Measurements from ENCODE around the gene ARSG.
"Not testable (repeated sequence)": the region's sequence is repeated elsewhere in the genome, so short reads cannot be mapped to it uniquely, and the experiment has no call there.

The ARSG gene

DNA sequence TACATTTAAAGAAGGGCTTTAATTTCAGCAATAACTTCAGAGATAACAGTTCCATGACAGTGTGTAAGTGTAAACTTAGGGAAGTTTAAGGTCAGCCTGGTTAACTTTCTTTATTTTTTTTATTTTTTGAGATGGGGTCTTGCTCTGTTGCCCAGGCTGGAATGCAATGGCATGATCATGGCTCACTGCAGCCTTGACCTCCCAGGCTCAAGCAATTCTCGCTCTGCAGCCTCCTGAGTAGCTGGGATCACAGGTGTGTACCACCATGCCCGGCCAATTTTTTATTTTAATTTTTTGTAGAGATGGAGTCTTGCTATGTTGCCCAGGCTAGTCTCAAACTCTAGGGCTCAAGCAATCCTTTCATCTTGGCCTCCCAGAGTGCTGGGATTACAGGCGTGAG lies 15.0 kb upstream of the ARSG start:
- DNase-seq: not testable (repeated sequence)

DNA sequence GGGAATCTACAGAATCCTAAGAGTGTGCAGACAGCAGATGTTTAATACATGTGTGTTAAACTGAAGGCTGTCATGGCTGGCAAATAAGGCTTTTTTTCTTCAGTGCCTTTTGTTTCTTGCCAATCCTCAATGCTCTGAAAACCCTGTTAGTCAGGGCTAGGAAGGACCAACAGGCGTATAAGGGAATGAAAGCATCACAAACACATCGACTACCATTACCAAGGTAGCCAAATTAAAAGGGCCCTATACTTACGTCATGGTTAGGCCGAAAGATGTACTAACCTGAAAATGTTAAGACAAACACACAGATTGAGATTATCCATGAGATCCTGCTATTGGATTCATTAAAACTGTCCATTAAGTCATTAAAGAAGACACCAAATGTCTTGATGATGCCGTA lies 13.5 kb upstream of the ARSG start:
- DNase-seq: no peak

DNA sequence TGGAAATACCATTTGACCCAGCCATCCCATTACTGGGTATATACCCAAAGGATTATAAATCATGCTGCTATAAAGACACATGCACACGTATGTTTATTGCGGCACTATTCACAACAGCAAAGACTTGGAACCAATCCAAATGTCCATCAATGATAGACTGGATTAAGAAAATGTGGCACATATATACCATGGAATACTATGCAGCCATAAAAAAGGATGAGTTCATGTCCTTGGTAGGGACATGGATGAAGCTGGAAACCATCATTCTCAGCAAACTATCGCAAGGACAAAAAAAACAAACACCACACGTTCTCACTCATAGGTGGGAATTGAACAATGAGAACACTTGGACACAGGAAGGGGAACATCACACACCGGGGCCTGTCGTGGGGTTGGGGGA lies 9.3 kb upstream of the ARSG start:
- not testable (repeated sequence) for DNase-seq

DNA sequence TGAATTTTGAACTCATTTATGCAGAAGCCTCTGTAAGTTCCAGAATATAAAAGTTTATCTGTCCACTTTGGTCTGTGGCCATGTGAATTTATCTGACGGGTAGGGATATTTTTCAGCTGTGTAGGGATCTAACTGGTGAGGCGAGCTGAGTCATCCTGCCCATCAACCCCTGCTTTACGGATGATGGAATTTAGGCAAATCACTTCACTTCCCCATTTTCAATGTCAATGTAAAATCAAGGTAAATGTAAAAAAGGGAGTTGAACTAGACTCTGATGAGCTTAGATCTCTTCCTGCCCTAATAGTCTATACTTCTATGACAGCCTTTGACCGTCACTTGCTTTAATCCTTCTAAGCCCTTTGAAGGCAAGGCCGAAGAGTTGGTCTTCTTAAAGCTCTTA lies 2.9 kb upstream of the ARSG start:
- DNase-seq: no peak

DNA sequence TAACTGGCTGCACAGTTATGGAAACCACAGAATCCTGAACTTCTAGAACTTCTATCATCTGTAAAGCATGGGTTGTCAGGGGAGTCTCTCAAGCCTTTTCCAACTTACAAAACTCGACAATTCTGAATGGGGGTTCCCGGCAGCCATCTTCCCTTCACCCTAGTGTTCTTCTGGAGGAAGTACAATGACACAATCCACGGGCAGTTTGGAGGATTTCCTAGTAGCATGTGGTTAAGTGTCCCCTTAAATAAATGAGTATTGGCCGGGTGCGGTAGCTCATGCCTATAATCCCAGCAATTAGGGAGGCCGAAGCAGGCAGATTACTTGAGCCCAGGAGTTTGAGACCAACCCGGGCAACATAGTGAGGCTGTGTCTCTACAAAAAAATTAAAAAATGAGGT lies 2.5 kb upstream of the ARSG start:
- no peak for DNase-seq

DNA sequence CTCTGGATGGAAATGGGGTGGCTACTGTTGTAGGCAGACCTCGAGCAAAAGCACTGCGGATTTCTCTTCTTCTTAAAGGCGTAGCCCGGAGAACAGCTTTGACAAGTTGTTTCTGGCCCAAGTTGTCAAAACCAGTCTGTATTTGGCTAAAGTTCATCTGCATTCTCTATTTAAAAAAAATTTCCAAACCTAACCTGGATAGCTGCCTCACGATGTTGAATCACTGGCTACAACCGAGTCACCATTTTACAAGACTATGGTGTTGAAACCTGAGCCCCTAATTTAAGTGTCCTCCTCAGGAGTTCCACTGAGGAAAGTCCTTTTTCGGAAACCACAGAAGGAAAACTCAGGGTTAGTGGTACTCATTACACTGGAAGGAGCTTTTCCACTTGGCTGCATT lies 1.8 kb upstream of the ARSG start:
- DNase-seq: no peak

DNA sequence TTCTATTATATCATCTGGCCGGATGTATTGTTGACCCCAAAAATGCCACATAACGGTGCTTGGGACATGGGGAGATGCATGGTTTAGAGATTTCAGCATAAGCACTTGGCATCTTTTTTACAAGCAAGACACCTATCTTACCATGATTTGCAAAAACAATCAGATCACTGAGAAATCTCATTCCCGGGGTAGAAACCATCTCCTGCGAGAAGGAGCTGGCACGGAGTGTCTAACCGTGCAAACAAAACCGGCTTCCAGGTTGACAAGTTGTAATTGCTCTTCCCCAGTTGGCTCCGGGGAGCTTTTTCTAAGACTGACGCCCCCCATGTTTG lies 1.4 kb upstream of the ARSG start:
- no peak for DNase-seq

DNA sequence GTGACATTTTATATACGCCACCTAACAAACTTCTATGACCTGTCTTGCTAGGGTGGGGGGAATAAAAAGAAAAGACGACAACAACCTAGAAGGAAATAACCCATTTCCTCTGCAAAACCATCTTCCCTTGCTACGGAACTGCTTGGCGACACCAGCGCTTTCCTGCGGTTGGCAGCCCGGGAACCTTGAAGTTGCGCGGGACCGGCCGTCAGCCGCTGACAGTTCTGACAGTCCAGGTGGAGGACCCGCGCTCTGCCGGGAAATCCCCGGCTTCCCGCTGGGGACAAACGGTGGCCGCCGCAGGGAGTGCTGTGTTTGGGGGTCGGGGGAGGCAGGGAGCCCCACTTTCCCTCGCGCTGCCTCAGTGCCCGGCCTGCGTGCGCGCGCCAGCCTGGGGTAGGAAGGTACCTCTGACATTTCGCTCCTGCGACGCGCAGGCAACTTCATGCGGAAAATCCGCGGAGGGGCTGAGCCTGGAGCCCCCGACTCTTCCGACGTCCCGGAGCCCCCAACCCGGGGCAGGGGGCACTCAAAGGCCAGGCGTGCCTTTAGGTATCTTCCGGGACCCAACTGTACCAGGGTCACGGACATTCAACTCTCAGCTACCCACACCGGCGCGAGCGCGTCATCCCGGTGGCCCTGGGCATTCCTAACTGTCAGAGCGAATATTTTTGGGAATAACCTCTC lies 884 bp upstream of the ARSG start:
- DNase-seq: peak in 28 of 56 donors; percentile 3 to 57 (median 29)

DNA sequence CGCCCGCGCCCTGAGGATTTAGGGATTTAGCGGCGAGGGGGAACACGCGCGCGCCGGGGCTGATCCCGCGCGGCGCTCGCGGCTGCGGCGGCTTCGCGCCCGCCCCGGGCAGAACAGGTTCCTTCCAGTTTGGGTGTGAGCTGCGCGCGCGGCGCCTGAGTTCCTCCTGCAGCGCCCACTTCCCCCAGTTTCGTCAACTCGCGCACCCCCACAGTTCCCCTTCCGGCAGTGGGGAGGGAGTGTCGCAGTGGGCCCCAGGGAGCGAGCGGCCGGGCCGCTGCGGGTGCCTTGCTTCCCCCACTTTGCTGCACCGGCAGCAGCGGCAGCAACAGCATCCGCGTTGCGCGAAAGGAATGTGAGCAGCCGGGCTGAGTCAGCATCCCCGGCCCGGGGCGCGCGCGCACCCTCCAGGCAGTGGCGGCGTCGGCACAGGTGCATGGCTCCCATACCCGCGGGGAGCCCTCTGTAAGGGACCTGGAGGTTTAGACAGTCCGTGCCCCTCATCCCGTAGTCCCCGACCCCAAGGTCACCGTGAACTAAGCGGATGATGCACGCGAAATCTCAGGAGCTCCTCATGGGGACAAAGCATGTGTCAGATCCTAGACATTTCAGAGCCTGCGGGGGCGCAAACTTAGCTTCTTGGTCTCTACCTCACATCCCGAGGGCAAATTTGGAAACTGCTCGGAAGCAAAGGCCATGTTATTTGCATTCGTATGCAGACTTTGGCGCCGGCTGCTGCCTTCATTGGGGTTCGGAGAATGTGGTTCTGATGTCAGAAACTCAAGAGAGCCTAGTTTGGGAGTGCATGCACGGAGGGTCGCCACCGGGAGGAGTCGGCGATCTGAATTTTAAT lies 767 bp downstream of the ARSG start:
- peak in 50 of 56 donors; percentile 23 to 85 (median 60) for DNase-seq

DNA sequence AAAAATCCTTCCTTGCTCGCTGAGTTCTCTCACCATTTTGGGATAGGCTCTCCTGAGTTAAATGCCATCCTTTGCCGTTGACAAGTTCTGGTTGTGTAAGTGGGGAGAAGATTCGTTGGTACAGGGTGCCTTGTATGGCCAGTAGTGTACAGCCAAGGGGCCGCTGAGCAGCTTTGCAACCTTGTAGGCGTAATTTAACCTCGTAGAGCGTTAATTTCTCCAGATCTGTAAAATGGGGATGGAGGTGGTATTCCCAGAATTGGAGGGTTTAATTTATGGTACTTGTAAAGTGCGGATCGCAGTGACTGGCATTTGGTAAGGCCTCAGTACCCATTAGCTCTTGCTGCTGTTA lies 1.4 kb downstream of the ARSG start:
- peak in 3 of 56 donors; percentile 42 to 52 (median 44) for DNase-seq

DNA sequence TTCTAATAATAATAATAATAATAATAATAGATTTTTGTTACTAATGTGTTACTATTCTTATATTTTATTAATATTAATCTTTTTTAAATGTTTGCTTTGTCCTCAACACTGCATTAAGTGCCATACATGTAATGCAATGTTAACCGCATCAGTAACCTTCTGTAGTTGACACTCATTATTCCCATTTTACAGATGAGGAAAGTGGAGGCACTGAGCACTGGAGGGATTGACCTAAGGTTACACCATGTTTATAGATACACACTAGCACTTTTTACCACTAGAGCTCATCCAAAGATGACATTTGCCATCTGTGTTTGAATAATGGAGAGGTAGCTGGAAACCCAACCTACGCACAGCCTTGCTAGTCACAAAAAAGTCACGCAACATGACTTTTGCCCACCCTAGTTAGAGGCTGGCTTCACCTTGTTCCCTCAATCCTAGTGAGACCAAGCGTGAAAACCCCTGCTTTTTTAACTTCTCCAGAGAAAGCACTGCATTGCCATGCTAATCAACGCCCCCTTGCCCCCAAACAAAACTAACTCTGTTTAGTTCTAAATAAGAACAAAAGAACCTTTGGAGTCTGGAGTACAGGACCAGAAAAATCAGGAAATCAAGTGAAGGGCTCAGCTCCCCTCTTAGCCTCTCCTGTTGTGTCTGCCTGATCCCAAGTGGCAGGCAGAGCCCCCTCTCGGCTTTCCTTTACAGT lies 2.3 kb downstream of the ARSG start:
- DNase-seq: peak in 1 of 56 donors; percentile 1

DNA sequence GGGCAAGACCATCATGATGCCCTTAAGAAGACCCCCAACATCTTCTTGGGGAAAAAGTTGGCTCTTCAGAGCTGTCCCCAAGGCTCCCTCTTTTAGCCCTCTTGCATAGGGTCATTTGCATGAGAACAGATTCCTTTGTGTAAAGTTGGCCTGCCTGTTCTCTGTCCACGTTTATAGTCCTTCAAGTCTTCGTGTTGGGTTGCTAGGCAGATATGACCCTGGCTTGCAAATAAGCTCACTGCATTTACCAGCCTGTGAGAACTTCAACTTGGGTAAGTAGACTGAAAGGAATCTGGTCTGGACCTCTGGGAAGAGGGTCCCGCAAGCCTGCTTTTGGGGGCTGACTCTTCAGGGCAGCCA lies 2.9 kb downstream of the ARSG start:
- peak in 4 of 56 donors; percentile 3 to 43 (median 28) for DNase-seq

DNA sequence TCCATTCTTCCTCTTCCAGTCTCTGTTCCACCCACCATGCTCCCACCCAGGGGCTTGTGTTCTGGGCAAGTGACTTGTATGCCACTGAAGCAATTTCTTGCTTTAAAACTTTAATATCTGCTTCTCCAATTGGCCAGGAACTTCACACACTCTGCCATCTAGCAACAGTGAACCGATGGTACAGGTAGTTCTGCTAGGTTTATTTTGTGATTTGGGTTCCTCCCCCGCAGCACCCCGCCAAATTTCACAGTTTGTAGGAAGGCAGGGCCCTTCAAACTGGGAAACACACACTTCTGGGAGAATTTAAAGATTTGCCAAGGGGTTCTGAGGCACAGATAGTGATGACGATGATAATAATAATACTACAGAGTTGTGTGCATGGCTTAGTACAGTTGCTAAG lies 3.3 kb downstream of the ARSG start:
- DNase-seq: no peak

DNA sequence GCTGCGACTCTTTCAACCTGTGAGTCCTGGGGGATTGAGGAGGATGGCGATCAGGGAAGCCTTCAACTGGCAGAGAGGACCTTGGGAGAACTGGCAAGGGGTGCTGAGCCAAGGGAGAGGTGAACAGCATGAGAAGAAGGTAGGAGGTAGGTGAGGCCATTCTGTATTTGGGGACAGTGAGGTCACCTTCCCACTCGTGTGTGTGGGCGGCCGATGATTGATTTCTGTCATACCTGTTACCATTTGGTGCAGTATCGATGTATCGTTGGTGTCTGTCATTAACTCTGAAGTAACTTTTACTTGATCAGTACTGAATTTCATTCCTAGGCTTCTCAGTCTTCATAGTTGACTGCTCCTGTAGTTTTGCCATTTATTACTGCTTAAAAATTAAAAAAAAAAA lies 3.8 kb downstream of the ARSG start:
- DNase-seq: no peak

DNA sequence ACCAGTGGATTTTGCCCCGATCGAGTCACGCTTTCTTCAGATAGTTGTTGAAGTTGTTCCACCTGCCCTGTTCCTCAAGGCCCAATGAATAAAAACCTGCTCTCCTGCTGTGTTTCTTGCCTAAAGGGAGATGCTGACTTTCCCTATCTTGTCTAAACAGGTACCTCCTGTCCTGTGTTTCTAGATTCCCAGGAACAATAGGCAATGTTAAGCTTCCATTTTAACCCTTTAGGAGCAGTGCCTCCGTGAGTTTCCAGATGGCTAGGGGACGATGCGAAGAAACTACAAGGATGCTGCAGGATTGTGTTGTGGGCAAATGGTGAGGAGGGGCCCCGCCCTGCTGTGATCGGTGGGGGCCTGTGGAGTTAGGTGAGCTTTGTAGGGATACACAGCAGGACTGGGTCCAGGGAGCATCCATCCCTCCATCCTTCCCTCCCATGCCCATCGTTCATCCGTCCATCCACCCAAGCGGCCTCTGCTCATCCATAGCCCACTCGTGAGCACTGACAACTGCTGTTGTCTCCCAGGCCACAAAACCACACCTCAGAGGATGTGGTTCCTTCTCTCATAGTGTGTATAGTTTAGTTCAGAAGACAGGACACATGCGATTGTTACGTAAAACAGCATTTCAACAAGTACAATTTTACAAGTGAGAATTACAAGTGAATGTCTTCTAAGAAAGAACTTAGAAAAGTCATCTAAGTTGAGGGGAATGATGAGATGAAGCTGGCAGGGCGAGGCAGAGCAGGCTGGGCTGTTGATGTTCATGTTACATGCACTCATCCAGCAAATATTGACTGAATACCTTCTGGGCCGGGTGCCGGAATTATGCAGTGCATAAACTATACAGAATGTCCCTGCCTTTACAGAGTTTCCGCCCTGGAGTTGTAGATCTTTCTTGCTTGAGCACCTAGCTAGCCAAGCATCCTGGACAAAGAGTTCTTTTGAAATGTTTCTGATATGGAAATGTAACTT lies 5.2 kb downstream of the ARSG start:
- no peak for DNase-seq

DNA sequence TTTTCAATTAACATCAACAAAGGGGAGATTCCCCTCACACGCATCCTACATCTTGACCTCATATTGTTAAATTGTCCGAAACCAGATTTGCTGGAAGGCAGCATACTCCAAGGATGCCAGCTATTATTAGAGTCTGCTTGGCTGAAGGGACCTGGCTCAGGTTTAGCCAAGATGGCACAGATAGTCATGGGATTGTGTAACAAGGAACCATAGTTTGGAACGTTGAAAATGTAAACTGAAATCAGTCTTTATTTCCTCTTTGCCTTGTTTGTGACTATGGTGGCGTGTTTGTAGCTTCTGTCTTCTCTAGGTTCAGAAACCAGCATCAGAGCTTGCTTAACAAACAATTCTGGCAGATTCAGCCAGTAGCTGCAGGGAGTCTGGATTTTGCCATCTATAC lies 5.9 kb downstream of the ARSG start:
- DNase-seq: no peak

DNA sequence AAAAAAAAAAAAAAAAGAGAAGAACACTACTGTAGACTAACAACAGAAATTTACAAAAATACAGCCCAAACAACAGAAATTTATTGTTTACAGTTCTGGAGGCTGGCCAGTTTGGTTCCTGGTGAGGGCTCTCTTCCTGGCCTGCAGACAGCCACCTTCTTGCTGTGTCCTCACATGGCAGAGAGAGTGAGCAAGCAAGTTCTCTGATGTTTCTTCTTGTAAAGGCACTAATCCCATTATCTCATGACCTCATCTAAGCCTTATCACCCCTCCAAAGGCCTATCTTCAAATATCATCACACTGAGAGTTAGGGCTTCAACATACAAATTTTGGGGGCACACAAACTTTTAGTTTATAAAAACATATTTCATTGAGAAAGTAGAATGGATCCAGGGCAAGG lies 7.3 kb downstream of the ARSG start:
- DNase-seq: no peak

DNA sequence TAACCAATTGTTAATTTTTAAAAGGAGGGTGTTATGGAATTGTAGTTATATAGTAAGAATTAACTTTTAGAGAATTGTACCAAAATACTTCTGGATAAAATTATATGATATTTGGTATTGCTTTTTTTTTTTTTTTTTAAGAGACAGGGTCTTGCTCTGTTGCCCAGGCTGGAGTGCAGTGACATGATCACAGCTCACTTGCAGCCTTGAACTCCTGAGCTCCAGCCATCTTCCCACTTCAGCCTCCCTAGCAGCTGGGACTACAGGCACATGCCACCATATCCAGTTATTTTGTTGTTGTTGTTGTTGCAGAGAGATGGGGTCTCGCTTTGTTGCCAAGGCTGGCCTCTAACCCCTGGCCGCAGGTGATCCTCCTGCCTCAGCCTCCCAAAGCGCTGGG lies 8.5 kb downstream of the ARSG start:
- no peak for DNase-seq

DNA sequence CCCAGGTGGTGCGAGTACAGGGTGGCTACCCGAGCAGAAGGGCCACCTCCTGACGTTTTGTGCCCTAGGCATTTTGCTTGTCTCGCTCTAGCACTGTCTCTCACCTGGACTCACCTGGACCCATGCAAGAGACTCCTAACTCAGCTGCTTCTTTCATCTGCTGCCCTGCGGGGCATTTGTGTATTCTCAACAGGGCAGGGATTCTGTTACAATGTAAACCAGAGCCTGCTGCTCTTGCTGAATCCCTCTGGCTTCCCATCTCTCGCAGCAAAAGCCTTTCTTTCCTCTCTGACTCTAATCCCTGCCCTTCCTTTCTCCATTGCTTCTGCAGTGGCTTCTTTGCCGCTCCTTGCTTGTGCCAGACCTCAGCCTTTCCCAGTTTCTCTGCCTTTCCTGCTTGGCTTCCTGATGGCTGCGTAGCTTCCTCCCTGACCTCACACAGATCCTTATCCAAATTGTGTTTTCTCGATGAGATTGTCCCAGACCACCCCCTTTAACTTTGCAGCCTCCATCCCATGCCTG lies 10.2 kb downstream of the ARSG start:
- DNase-seq: no peak

DNA sequence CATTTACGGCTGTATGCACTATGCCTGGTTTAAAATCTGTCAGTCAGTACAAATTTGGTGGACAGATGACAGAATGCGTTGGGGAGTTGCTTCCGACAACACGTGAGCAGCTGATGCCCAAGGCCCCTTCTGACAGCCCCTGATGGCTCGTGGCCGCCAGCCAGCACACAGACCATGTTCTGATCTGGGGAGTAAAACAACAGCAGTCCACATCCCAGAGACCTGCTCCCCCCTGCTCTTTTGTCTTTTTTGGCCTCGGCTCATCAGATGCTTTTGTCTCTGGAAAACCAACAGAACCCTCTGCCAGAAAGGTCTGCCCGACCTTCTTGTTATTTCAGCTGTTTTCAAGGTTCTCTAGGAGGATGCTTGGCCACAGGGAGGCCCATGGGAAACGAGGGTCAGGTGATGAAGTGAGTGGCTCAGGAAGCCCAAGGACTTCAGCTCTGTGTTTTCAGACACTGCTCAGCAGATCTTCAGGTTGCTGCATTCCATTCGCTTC lies 10.8 kb downstream of the ARSG start:
- DNase-seq: no peak

DNA sequence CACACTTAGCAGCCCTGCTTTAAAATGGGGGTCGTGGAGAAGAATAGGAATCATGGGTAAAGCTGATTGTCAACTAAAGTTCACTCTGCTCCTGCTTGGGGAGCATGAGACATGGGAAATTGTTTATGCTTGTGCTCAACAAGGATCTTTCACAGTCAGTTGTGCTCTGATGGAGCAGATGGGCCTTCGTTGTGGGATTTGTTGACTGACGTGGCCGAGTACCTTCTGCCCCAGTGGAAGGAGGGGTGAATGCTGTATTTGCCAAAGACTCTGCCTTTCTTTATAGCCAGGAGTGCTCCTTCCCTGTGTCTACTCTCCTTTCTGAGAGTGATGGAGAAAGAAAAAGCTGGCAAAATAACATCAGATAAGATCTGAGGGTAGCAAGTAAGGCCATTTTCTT lies 11.4 kb downstream of the ARSG start:
- DNase-seq: no peak

Measured in nucleus accumbens (tissue), 56 donors.